GM12872 (cell line): ENCODE results near the gene RBMS3.

Experiments
- TF ChIP-seq, protein P1 (sequence below): IDR thresholded peaks from 3 replicates; pipeline ENCODE4 v1.5.1; 2011; ENCODE audit warnings: low read depth, mild to moderate bottlenecking, low read length, moderate library complexity; ENCODE audit not compliant: insufficient read depth

RBMS3 gene

DNA sequence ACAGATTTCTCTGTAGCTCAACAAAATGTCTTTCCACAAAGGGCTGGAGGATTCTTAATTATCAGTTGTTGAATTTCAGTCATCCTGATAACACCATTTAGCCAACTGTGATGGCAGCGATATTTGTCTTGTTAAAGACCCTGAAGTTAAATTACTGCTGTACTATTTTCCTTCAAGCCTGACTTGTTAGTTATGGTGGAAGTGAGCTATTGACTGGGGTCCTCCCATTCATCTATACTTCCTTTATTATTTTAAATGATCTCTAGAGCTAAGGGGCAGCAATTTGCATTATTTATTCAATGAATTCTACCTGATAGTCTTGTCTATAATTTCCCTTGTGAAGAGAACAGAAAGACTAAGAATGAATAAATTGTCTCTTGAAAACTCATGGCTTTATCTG lies 64.1 kb downstream of the RBMS3 start:
- TF ChIP-seq, protein P1, sequence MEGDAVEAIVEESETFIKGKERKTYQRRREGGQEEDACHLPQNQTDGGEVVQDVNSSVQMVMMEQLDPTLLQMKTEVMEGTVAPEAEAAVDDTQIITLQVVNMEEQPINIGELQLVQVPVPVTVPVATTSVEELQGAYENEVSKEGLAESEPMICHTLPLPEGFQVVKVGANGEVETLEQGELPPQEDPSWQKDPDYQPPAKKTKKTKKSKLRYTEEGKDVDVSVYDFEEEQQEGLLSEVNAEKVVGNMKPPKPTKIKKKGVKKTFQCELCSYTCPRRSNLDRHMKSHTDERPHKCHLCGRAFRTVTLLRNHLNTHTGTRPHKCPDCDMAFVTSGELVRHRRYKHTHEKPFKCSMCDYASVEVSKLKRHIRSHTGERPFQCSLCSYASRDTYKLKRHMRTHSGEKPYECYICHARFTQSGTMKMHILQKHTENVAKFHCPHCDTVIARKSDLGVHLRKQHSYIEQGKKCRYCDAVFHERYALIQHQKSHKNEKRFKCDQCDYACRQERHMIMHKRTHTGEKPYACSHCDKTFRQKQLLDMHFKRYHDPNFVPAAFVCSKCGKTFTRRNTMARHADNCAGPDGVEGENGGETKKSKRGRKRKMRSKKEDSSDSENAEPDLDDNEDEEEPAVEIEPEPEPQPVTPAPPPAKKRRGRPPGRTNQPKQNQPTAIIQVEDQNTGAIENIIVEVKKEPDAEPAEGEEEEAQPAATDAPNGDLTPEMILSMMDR = no peak

GRCh38 chr3:29345516-29346300 lies 64.8 kb downstream of the RBMS3 start:
- TF ChIP-seq, protein P1 = no peak

GRCh38 chr3:29346828-29347227 lies 66.0 kb downstream of the RBMS3 start:
- TF ChIP-seq, protein P1 = no peak

DNA sequence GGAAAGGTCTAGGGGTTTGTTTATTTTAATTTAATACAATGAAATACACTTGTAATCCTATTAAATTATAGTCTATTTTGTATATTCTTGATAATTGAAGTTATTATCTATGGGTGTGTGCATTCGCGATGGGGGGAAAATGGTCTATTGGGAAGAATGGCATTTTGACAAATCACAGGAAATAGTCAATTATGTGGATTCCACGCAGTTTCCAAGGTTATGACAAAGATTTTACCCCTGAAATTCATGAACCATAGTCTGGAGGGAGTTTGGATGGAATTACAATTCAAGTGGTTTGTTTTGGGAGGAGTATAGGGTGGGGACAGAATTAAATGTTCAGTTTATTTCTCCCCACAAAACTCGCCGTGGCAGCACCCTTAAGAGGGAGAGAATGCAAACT lies 66.5 kb downstream of the RBMS3 start:
- TF ChIP-seq, protein P1 = no peak

DNA sequence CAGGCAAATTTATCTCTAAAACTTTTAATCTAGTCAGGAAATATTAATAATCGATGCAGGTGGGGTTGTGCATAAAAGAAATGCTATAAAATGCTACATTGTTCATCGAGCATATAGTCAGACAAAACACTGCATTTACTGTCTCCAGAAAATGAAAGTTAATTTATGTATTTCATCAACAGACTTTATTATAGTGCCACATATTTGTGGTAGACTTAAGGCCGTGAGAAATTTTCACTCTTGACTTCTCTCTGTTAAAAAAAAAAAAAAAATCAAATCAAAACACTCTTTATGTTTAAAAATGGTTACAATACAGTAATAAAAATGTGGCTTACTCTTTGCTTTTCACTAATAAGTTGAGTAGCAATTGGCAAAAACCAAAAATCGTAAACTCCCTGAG lies 67.4 kb downstream of the RBMS3 start:
- TF ChIP-seq, protein P1 = no peak

GRCh38 chr3:29349049-29349448 lies 68.2 kb downstream of the RBMS3 start:
- TF ChIP-seq, protein P1 = no peak

GRCh38 chr3:29353807-29354206 lies 72.9 kb downstream of the RBMS3 start:
- TF ChIP-seq, protein P1 = no peak
